ENCODE measurements around the gene ADAMTS8.

The ADAMTS8 gene, protein sequence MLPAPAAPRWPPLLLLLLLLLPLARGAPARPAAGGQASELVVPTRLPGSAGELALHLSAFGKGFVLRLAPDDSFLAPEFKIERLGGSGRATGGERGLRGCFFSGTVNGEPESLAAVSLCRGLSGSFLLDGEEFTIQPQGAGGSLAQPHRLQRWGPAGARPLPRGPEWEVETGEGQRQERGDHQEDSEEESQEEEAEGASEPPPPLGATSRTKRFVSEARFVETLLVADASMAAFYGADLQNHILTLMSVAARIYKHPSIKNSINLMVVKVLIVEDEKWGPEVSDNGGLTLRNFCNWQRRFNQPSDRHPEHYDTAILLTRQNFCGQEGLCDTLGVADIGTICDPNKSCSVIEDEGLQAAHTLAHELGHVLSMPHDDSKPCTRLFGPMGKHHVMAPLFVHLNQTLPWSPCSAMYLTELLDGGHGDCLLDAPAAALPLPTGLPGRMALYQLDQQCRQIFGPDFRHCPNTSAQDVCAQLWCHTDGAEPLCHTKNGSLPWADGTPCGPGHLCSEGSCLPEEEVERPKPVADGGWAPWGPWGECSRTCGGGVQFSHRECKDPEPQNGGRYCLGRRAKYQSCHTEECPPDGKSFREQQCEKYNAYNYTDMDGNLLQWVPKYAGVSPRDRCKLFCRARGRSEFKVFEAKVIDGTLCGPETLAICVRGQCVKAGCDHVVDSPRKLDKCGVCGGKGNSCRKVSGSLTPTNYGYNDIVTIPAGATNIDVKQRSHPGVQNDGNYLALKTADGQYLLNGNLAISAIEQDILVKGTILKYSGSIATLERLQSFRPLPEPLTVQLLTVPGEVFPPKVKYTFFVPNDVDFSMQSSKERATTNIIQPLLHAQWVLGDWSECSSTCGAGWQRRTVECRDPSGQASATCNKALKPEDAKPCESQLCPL

GRCh38 chr11:130428316-130429119 is at the start of gene ADAMTS8:
Gene ADAMTS8 (minus strand): TSS chr11:130428609. CDS start chr11:130428286, 323 bp downstream.
- no peak for DNase-seq

- DNase-seq = no peak
Observed at GRCh38 chr11:130477586-130478203, 49.3 kb upstream of the ADAMTS8 start.

DNA sequence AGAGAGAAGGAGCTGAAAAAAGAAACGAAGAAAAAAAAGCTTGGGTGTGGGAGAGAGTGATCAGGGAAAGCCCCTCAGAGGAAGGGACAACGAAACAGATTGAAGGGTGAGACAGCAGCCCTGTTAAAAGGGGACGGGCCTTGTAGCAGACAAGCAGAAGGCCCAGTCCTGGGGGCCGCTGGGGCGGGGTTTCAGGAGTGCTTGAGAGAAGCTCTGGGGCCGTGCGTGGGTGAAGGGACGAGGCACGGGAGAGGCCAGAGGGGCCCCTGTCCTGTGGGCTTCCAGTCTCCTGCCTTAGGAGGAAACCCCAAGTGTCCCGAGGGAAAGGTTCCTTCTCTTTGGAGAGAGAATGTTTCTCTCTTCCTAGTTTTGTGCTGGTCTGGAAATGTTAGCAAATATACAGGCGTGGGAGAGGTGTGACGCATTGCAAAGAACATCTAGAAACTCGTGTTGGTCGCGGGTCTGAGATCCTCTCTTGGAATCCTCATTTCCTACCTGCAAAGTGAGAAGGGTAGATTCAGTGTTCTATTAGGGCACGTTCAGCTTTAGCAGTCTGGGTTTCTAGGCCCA is 48.6 kb upstream of the ADAMTS8 start:
- no peak for DNase-seq

GRCh38 chr11:130476200-130476921 is 48.0 kb upstream of the ADAMTS8 start:
- no peak for DNase-seq

GRCh38 chr11:130475426-130476053 is 47.1 kb upstream of the ADAMTS8 start:
- no peak for DNase-seq

DNA sequence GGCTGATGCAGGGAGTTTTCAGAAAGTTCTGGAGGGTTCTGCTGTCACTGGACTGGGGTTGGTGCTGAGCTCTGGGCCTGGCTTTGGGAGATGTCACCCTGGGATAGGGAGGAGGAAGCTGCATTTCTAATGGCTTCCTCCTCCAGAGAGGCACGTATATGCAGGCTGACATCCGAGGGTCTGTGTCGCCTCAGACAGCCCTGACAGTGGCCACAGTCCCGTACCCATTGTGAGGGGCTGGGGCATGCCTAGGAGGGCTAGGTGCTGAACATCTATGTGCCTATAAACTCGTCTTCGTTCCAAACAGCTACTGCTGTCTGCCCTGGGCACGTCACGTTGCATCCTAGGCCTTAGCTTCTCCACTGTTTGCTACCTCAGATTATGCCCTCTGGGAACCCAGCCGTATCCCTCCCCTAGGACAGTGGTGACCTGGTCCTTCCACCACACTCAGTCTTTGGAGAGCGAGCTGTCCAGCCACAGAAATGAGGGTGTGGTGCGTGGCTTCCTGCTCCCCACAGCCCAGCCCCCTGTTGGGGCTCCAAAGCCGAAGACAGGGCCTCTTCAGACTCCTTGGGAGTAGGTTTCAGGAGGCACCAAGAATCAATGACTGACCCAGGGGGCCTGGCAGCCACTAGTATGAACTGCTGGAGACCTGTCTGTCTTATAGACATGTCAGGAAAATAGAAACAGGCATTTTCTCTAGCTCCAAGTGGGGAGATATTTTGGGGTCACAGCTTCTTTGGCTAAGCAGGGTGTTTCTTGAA is 46.4 kb upstream of the ADAMTS8 start:
- DNase-seq = no peak

- no peak for DNase-seq
Observed at GRCh38 chr11:130473795-130474377, 45.5 kb upstream of the ADAMTS8 start.

- DNase-seq = no peak
Observed at GRCh38 chr11:130473056-130473794, 44.8 kb upstream of the ADAMTS8 start.

DNA sequence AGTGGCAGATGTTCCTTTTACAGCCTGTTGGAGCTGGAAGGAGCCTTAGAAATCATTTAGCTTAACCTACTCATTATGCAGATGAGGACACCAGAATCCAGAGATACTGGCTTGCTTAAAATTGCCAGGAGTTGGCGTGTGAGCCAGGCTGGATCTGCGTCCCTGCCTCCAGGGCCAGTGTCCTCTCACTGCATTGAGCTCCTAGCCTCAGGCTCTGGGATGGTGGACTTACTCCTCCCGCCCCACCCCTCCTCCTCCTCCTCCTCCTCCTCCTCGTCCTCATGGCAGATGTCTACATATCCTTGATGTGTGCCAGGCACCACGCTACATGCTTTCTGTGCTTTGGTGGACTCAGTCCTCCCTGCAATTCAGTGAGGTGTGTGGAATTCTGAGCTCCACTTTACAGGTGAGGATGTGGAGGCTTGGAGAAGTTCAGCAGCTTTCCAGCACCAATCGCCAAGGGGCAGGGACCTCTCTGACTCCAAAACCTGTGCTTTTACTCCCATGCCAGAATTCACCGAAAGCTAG is 44.1 kb upstream of the ADAMTS8 start:
- DNase-seq = no peak

DNA sequence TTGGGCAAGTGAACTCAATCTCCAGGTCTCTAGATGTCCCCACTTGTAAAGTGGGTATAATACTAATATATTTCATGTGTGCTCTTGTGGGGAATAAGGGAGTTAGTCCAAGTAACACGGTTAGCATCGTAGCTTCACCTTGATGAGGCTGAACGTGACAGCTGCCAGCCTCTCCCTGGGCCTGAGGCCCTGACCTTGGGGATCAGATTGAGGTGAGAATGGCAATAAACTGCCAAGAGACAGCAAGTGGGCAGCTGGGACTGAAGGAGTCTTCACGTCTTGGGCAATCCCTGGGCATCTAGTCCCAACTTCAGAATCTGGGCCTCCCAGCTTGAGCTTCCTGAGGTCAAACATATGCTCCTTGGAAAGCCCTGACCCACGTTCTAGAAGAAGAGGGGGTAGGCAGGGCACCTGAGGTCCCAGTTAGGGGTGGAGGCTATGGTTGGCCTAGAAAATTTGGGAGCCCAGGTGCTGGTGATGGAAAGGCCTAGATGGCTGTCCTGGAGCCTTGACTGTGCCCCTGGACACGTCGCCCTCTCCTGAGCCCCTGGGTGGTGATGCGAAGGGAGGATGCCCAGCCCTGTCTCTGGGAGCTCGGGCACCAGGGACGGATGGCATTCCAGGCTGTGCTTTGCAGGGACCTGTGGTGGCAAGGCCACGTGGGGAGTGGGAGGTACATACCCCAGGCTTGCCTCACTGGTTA is 43.5 kb upstream of the ADAMTS8 start:
- no peak for DNase-seq

GRCh38 chr11:130470832-130471706 is 42.7 kb upstream of the ADAMTS8 start:
- DNase-seq = no peak

DNA sequence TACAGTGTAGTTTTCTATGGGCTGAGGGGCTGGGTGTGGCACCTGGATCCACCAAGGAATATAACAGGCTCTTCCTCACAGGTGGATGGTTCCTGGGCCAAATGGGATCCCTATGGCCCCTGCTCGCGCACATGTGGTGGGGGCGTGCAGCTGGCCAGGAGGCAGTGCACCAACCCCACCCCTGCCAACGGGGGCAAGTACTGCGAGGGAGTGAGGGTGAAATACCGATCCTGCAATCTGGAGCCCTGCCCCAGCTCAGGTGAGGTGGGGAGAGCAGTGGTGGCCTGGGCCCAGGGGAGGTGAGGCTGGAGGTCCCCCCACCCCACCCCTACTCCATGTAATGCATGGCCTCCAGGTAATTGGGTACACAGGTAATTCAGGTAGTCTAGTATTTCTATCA is 40.8 kb upstream of the ADAMTS8 start:
- no peak for DNase-seq

DNA sequence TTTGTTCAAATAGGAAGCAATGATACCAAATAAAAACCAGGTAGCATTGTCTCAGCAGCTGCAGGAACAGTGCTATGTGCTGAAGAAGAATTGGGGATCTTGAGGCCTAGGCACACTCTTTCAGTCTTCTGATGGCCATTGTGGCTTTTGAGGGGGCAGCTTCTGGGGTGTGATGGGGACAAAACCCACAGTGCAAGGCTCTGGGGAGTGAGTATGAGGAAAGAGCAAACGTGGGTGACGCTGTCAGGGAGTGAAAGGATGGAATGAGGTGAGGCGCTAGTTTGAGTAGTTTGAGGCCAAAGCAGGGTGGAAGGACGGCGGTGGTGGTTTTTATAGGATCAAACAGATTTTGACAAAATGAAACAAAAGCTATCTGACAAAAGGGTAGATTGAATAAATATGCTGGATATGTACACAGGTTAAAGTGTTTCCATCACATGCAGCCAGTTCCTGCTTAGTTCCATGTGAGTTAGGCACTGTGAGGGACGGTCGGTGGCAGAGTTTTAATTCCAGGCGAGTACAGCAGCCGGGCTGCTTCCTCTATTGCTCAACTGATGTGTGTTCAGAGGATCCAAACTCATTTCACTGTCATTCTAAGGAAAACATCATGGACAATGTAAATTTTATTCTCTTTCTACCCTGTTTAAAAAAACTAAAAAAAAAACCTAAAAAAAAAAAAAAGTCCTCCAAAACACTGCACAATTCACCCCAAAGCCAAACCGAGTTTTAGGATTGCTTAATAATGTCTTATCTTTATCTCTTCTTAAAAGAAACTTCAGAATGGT is 38.9 kb upstream of the ADAMTS8 start:
- no peak for DNase-seq

- no peak for DNase-seq
Observed at GRCh38 chr11:130465263-130465662, 36.9 kb upstream of the ADAMTS8 start.

GRCh38 chr11:130464291-130464812 is 35.9 kb upstream of the ADAMTS8 start:
- no peak for DNase-seq

DNA sequence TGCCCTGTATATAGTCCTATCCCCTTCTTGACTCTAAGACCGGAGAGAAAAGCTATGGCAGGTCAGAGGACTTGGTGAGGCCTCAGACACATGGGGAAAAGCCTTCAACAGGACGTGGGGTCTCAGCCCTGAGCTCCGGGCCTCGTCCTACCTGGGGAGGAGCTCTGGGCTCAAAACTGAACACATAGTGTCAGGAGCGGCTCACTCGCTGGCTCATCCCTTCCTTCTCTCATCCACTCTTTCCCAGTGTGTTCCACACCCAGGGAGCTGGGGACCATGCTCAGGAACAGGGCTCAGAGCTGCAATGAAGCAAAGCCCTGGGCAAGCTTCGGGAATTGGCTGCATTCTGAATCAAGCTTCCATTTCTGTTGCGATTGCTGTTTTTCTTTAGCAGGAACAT is 34.5 kb upstream of the ADAMTS8 start:
- no peak for DNase-seq
